Measurements from ENCODE around the gene PDCD4. TPM values are rescaled to one million over a fixed set of nuclear protein-coding genes. Genes with fewer than 3 reads are reported as not detected.
"Not testable (repeated sequence)": the region's sequence is repeated elsewhere in the genome, so short reads cannot be mapped to it uniquely, and the experiment has no call there.

The PDCD4 gene
- total and polyA plus RNA-seq, 4 donors: 81.8 to 123 (median 104) TPM

DNA sequence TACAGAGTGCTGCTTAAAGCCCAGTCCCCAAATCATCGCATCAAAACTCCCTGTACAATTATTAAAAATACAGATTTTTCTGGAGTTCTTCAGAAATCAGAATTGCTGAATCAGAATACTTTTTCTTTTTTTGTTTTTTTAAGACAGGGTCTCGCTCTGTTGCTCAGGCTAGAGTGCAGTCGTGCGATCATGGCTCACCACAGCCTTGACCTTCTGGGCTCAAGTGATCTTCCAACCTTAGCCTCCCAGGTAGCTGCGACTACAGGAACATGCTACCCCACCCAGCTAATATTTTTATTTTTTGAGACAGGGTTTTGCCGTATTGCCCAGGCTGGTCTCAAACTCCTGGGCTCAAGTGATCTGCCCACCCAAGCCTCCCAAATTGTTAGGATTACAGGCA lies 43.3 kb downstream of the PDCD4 start:
- H3K36me3 ChIP-seq (ENCODE audit: control insufficient read depth, insufficient read depth, low read length): no peaks in the 10 kb centered on the region
- no peak overlapping the region for H3K4me3 ChIP-seq (ENCODE audit: low read depth, low read length)
- H3K27ac ChIP-seq (ENCODE audit: low read depth, low read length): no peak overlapping the region
- WGBS (ENCODE audit: insufficient coverage): 100% methylated on average over 4 of the region's 6 CpGs
- H3K27me3 ChIP-seq (ENCODE audit: control insufficient read depth, insufficient read depth, low read length): no peaks in the 10 kb centered on the region
- H3K4me1 ChIP-seq (ENCODE audit: control insufficient read depth, insufficient read depth, low read length): no peaks in the 10 kb centered on the region
- DNase-seq (ENCODE audit: low read depth in 4 of 6, low spot score in 6 of 6): no peak
- H3K9me3 ChIP-seq (ENCODE audit: control insufficient read depth, insufficient read depth, low read length): no peaks in the 10 kb centered on the region

DNA sequence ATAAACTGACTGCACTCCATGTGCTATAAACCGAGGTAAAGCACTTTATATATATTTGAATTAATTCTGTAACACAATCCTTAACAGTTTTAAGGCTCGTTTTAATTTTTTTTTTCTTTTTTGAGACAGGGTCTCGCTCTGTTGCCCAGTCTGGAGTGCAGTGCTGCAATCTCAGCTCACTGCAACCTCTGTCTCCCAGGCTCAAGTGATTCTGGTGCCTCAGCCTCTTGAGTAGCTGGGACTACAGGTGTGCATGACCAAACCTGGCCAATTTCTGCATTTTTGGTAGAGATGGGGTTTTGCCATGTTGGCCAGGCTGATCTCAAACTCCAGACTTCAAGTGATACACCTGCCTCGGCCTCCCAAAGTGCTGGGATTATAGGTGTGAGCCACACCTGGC lies 43.9 kb downstream of the PDCD4 start:
- WGBS (ENCODE audit: insufficient coverage): 93% methylated on average over 2 of the region's 4 CpGs
- not testable (repeated sequence) for H3K27me3 ChIP-seq (ENCODE audit: control insufficient read depth, insufficient read depth, low read length); DNase-seq (ENCODE audit: low read depth in 4 of 6, low spot score in 6 of 6); H3K27ac ChIP-seq (ENCODE audit: low read depth, low read length); H3K9me3 ChIP-seq (ENCODE audit: control insufficient read depth, insufficient read depth, low read length); H3K4me3 ChIP-seq (ENCODE audit: low read depth, low read length); H3K4me1 ChIP-seq (ENCODE audit: control insufficient read depth, insufficient read depth, low read length); H3K36me3 ChIP-seq (ENCODE audit: control insufficient read depth, insufficient read depth, low read length)

DNA sequence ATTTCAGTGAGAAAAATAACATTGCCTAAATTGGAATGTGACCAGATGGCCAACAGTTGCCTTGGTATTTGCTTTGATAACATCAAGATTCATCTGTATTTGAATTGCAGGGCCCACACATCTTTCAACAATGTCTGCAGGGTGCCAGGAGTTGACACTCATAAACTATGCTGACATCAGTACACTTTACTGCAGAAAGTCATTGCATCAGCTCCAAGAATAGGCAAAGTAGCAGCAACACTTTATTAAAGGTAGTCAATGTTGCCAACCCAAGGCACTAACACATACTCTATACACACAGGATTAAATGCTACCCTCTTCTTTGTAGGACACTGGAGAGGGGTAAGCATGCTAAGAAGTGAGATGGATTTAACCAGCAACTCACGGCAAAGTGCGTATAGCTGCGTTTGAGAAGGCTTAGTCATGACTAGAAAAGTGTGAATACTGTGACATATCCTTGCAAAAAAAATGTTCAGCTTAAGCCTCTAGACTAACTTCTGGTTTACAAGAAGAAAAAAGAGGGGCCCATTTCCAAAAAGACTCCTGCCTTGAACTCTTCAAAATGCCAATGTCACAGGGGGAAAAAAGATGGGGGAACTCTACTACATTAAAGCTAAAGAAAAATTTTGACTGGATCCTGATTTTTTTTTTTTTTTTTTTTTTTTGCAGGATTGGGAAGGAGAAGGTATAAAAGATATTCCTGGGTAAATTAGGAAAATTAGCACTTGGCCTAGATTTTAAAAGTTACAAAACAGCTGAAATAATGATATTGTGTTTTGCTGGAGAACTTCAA lies 45.0 kb downstream of the PDCD4 start:
- Histone ChIP-seq H3K4me1 (ENCODE audit: control insufficient read depth, insufficient read depth, low read length) (no peaks in the 10 kb centered on the region), H3K36me3 (ENCODE audit: control insufficient read depth, insufficient read depth, low read length) (no peaks in the 10 kb centered on the region), H3K9me3 (ENCODE audit: control insufficient read depth, insufficient read depth, low read length) (no peaks in the 10 kb centered on the region), H3K27me3 (ENCODE audit: control insufficient read depth, insufficient read depth, low read length) (no peaks in the 10 kb centered on the region), H3K4me3 (ENCODE audit: low read depth, low read length) (no peak overlapping the region), H3K27ac (ENCODE audit: low read depth, low read length) (no peak overlapping the region)
- DNase-seq (ENCODE audit: low read depth in 4 of 6, low spot score in 6 of 6): no peak
- WGBS (ENCODE audit: insufficient coverage): no CpG with 5 or more reads among the region's 3 CpGs

DNA sequence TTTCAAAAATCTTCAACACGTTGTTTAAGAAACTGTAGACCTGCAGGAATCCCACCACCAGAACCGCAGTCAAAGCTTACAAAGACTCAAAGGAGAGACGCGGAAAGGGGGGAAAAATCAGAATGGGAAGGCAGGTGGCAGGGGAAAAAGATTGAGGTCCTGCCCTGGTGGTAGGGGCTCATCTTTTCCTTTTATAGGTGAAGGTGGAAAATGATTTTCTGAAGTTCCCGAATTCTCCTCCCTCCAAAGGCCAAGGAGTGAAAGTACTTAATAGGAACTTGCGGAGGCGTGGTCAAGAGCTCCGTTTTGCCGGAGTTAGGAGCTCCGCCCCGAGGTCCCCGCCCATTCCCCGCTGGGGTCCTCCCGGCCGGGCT lies 46.5 kb downstream of the PDCD4 start:
- H3K27ac ChIP-seq (ENCODE audit: low read depth, low read length): peak overlapping the region; percentile 100
- 0% methylated on average over 12 of the region's 15 CpGs for WGBS (ENCODE audit: insufficient coverage)
- no peaks in the 10 kb centered on the region for H3K4me1 ChIP-seq (ENCODE audit: control insufficient read depth, insufficient read depth, low read length)
- DNase-seq (ENCODE audit: low read depth in 4 of 6, low spot score in 6 of 6): peak in 3 of 6 donors; percentile 62 to 89 (median 67)
- no peaks in the 10 kb centered on the region for H3K27me3 ChIP-seq (ENCODE audit: control insufficient read depth, insufficient read depth, low read length)
- H3K9me3 ChIP-seq (ENCODE audit: control insufficient read depth, insufficient read depth, low read length): no peaks in the 10 kb centered on the region
- H3K36me3 ChIP-seq (ENCODE audit: control insufficient read depth, insufficient read depth, low read length): no peaks in the 10 kb centered on the region
- H3K4me3 ChIP-seq (ENCODE audit: low read depth, low read length): peak overlapping the region; percentile 72

DNA sequence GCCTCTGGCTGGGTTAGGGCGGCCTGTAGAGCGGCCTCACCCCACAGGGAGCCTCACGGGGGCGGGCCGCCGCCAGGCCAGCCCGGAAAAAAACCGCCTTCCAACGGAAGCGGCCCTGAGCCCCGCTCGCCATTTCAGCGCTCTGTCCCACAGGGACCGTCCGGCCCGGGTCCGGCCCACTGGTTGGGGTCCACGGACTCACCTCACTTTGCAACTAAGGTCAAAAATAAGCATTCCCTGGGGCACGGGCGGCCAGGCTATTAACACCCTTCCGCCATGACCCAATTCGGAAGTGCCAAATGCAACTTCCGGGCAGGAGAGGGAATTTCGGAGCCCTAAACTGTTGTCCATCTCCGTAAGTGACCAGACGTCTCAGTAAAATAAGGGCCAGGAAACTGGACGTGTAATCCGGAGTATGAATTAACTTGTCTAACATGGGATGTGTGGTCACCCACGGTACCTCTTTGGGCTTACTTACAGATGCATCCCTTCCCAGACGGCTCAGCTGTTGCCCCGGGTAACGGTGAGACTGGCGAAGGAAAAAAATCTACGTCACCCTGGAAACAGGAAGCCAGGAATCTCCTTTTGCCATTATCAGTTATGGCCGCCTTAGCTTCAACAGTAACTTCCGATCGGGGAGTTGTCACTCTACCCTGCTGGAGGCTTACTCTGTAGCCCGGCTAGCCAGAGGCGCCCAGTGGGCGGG lies 47.1 kb downstream of the PDCD4 start, which contains the start of gene BBIP1:
Gene BBIP1, minus strand, starts transcription at position 538 of the 706 bp plus-strand sequence. CDS start 1,023 bp downstream, outside the sequence.
- DNase-seq (ENCODE audit: low read depth in 4 of 6, low spot score in 6 of 6): peak; percentile 97 to 100 (median 99)
- Histone ChIP-seq H3K4me3 (ENCODE audit: low read depth, low read length) (peak within 1 kb of the TSS; percentile 81), H3K36me3 (ENCODE audit: control insufficient read depth, insufficient read depth, low read length) (no peaks in the 10 kb centered on the region), H3K27ac (ENCODE audit: low read depth, low read length) (peak within 1 kb of the TSS; percentile 100), H3K9me3 (ENCODE audit: control insufficient read depth, insufficient read depth, low read length) (no peaks in the 10 kb centered on the region), H3K4me1 (ENCODE audit: control insufficient read depth, insufficient read depth, low read length) (no peaks in the 10 kb centered on the region), H3K27me3 (ENCODE audit: control insufficient read depth, insufficient read depth, low read length) (no peaks in the 10 kb centered on the region)
- under 1% methylated on average over 39 of the region's 40 CpGs for WGBS (ENCODE audit: insufficient coverage)

DNA sequence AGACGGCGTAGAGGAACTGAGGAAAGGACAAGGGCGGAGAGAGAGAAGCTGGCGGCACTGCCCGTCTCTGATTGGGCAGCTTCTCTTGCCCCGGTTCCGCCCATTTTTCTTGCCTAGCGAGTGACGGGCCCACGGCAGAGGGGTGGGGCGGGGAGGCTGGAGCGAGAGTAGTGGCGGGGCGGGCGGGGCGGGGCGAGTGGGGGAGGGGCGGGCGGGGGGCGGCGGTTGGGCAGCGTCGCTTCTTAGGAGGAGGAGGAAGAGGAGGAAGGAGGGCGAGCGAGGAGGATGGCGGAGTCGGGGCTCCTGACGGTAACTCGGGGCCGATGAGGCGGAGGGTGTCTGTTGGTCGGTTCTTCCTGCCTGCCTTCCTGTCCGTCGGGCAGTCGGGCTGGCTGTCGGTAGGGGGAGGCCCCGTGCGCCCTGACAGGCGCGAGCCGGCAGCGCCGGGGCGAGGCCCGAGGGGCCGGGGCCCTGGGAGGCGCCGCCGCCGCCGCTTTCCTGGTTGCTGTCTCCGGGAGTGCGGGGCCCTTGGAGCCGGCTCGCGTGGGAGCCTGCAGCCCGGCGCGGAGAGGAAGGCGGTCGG lies 47.7 kb downstream of the PDCD4 start, which contains the start of gene SHOC2:
Gene SHOC2, plus strand, starts transcription at position 256 of the 583 bp plus-strand sequence. CDS start 44,755 bp downstream, outside the sequence.
- DNase-seq (ENCODE audit: low read depth in 4 of 6, low spot score in 6 of 6): no peak
- 0% methylated on average over 43 of the region's 61 CpGs for WGBS (ENCODE audit: insufficient coverage)
- no peaks in the 10 kb centered on the region for H3K9me3 ChIP-seq (ENCODE audit: control insufficient read depth, insufficient read depth, low read length)
- H3K27ac ChIP-seq (ENCODE audit: low read depth, low read length): peak within 1 kb of the TSS; percentile 100
- no peaks in the 10 kb centered on the region for H3K4me1 ChIP-seq (ENCODE audit: control insufficient read depth, insufficient read depth, low read length)
- H3K36me3 ChIP-seq (ENCODE audit: control insufficient read depth, insufficient read depth, low read length): no peaks in the 10 kb centered on the region
- no peaks in the 10 kb centered on the region for H3K27me3 ChIP-seq (ENCODE audit: control insufficient read depth, insufficient read depth, low read length)
- H3K4me3 ChIP-seq (ENCODE audit: low read depth, low read length): peak within 1 kb of the TSS; percentile 81

DNA sequence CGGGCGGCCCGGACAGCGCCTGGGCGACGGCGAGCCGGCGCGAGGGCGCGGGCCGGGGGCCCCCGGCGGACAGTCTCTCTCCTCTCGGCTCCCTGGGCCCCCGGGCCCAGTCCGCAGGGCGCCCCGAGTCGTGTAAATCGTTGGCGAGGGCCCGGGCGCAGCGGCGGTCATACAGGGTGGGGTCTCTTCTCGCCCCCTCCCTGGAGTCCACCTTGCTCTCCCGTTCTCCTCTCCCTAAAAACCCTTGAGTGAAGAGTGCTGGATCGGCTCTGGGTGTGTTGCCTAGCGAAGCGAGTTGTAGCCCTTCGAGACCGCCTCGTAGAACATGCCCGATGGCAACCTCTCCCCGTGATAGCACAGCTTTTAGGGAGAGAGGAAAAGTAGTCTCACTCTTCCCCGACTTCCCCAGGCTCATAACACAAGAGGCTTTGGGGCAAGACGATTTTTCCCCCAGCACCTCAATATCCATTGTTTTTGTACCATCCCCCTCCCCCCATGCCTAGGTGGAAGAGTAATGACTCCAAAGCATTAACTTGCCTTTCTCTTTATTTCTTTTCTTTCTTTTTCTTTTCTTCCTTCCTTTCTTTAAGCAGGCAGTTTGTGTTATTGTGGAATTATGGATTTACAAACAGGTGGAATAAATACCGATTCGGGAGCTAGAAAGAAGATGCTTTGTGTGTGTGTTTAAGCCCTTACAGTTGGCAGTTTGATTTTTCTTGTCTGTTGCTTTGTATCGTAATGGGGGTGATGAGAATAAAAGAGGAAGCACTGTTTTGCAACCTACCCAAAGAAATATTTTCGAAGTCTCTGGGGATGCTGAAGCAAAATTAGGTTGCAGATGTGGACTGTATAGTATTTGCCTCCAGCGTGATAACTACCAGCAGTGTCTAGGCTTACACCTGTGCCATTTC lies 48.5 kb downstream of the PDCD4 start:
- Histone ChIP-seq H3K4me1 (ENCODE audit: control insufficient read depth, insufficient read depth, low read length) (no peaks in the 10 kb centered on the region), H3K9me3 (ENCODE audit: control insufficient read depth, insufficient read depth, low read length) (no peaks in the 10 kb centered on the region), H3K27ac (ENCODE audit: low read depth, low read length) (peak overlapping the region; percentile 94), H3K4me3 (ENCODE audit: low read depth, low read length) (peak overlapping the region; percentile 81), H3K27me3 (ENCODE audit: control insufficient read depth, insufficient read depth, low read length) (no peaks in the 10 kb centered on the region), H3K36me3 (ENCODE audit: control insufficient read depth, insufficient read depth, low read length) (no peaks in the 10 kb centered on the region)
- under 1% methylated on average over 35 of the region's 44 CpGs for WGBS (ENCODE audit: insufficient coverage)
- DNase-seq (ENCODE audit: low read depth in 4 of 6, low spot score in 6 of 6): peak in 5 of 6 donors; percentile 46 to 76 (median 61)

DNA sequence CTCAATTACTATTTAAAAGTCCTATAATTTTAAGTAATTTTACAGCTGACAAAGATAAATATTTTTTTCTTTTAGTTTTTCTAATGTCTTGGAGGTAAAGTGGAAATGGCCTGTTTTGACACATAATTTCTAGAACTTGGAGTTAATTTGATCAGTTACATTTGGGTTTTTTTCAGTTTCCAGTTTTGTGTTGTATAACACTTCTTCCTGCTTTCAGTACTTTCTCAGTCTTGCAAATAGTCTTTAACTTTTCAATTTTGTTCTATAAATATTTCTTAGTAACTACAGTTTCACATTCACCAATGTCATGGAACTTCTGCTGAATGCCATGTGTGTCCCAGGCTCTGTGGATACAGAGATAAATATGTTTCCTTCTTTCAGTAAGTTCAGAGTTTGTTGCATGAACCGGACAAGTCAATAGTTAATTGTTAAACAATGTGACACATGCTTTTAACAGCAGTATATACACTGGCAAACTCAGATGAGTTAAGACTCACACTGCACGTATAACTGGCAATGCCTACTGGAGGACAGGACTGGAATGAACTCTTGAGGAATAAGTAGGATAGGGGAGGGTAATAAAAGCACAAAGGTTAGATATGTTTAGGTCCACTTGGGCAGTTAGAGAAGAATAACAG lies 52.2 kb downstream of the PDCD4 start:
- DNase-seq (ENCODE audit: low read depth in 4 of 6, low spot score in 6 of 6): no peak
- 50% methylated on average over 1 of the region's 2 CpGs for WGBS (ENCODE audit: insufficient coverage)
- Histone ChIP-seq H3K27me3 (ENCODE audit: control insufficient read depth, insufficient read depth, low read length) (no peaks in the 10 kb centered on the region), H3K4me1 (ENCODE audit: control insufficient read depth, insufficient read depth, low read length) (no peaks in the 10 kb centered on the region), H3K9me3 (ENCODE audit: control insufficient read depth, insufficient read depth, low read length) (no peaks in the 10 kb centered on the region), H3K27ac (ENCODE audit: low read depth, low read length) (no peak overlapping the region), H3K36me3 (ENCODE audit: control insufficient read depth, insufficient read depth, low read length) (no peaks in the 10 kb centered on the region), H3K4me3 (ENCODE audit: low read depth, low read length) (no peak overlapping the region)
